Right cardiac atrium (tissue), 5 donors: Measurements from ENCODE around the gene EVA1B. TPM values are rescaled to one million over a fixed set of nuclear protein-coding genes. Genes with fewer than 3 reads are reported as not detected.

Source experiments
- ATAC-seq, 2 donors: fragments of 200-7000 bp; cut with Tn5 transposase; one replicate each; pipeline versions ENCODE4 v1.8.0 to v1.9.1; 2020; ENCODE audit warnings: moderate library complexity in 2 of 2, mild to moderate bottlenecking in 1 of 2
- DNase-seq, 3 donors: peaks; one replicate each; pipeline ENCODE4 v3.0.0-alpha.2; 2020
- H3K27ac ChIP-seq: one replicate; pipeline ENCODE4 v1.5.1; 2013; ENCODE audit warnings: mild to moderate bottlenecking, low read length, control low read depth, moderate library complexity
- H3K27me3 ChIP-seq: one replicate; pipeline ENCODE4 v1.6.1; 2013; ENCODE audit not compliant: control insufficient read depth, insufficient read depth
- H3K4me1 ChIP-seq: one replicate; pipeline ENCODE4 v1.6.1; 2013; ENCODE audit warnings: low read length; ENCODE audit not compliant: control insufficient read depth, insufficient read depth
- H3K4me3 ChIP-seq: one replicate; pipeline ENCODE4 v1.5.1; 2013; ENCODE audit warnings: low read length, control low read depth
- H3K9me3 ChIP-seq: one replicate; pipeline ENCODE4 v1.6.1; 2013; ENCODE audit warnings: low read length; ENCODE audit not compliant: control insufficient read depth
- WGBS: extraction: QIAGEN DNeasy Blood & Tissue Kit; methylation state at CpG from one replicate; pipeline ENCODE4 v1.1.7; 2013; 5-methylcytosine and 5-hydroxymethylcytosine counted together
- intact Hi-C, 4 donors: fragments of 100-400 bp; cut with DNase I; formaldehyde crosslinking; loops; one replicate each; pipeline versions ENCODE4 v1.11.0 to v1.14.0; 2022 to 2023
- polyA plus RNA-seq: library from polyadenylated mRNA; stranded (reverse); fragments of 200-250 nt; gene quantifications from one replicate; pipeline ENCODE4 v1.2.3, GENCODE V29; 2013
- total RNA-seq, 4 donors: library from RNA; stranded (reverse); fragmentation: NEBNext Ultra II Directional; extraction: Animal tissue kit (Norgen Biotek cat#: 25700); gene quantifications; one replicate each; pipeline ENCODE4 v1.2.1, GENCODE V29; 2021
- donor health status: healthy with polysubstance abuse.
- donor health status: DM: no; HTN: yes; CAD: no.
- donor health status: DM: no; HTN: no; CAD: no.
- donor health status: DM: no; HTN: yes; CAD: no; lungs with severe emphysema.
- donor health status: DM: yes; HTN: yes; CAD: no.

EVA1B gene
- total and polyA plus RNA-seq, 5 donors = 11.5 to 17.4 (median 13.5) TPM

GRCh38 chr1:36344395-36344680, 20.9 kb upstream of the EVA1B start:
- 81% methylated on average over 8 of the region's 8 CpGs for WGBS
- intact Hi-C loops = loop anchor here (5.0 kb wide), 1 partner anchor 78 kb away; no protein-coding TSS in a partner anchor
- peaks cover 3% of the 10 kb centered on the region for H3K4me1 ChIP-seq
- DNase-seq (peak in 2 of 3 donors; percentile 15 to 58), ATAC-seq (no peak)
- H3K27ac ChIP-seq = no peak overlapping the region
- no peak overlapping the region for H3K4me3 ChIP-seq
- H3K9me3 ChIP-seq = no peaks in the 10 kb centered on the region
- H3K27me3 ChIP-seq = no peaks in the 10 kb centered on the region

- no peak overlapping the region for H3K4me3 ChIP-seq
- no peak for ATAC-seq
- WGBS = 90% methylated on average over 24 of the region's 24 CpGs
- intact Hi-C loops = loop anchor here (5.0 kb wide), 1 partner anchor 78 kb away; no protein-coding TSS in a partner anchor
- H3K27me3 ChIP-seq = no peaks in the 10 kb centered on the region
- H3K4me1 ChIP-seq = no peaks in the 10 kb centered on the region
- peak in 1 of 3 donors; percentile 19 for DNase-seq
- H3K27ac ChIP-seq = no peak overlapping the region
- H3K9me3 ChIP-seq = no peaks in the 10 kb centered on the region
These were observed 20.4 kb upstream of the EVA1B start for GRCh38 chr1:36343651-36344394.

GRCh38 chr1:36342426-36343185, 19.2 kb upstream of the EVA1B start:
- 77% methylated on average over 10 of the region's 10 CpGs for WGBS
- DNase-seq = peak; percentile 54 to 81 (median 77)
- Histone ChIP-seq H3K27me3 (no peaks in the 10 kb centered on the region), H3K27ac (no peak overlapping the region), H3K9me3 (no peaks in the 10 kb centered on the region), H3K4me3 (no peak overlapping the region), H3K4me1 (no peaks in the 10 kb centered on the region)
- intact Hi-C loops = loop anchor here (5.0 kb wide), 1 partner anchor 80 kb away; no protein-coding TSS in a partner anchor
- ATAC-seq = peak; percentile 58 to 59

GRCh38 chr1:36341626-36342320, 18.3 kb upstream of the EVA1B start:
- no peak overlapping the region for H3K4me3 ChIP-seq
- DNase-seq (peak in 1 of 3 donors; percentile 46), ATAC-seq (no peak)
- 82% methylated on average over 34 of the region's 34 CpGs for WGBS
- H3K27ac ChIP-seq = no peak overlapping the region
- intact Hi-C loops = loop anchor here (5.0 kb wide), 1 partner anchor 81 kb away; no protein-coding TSS in a partner anchor
- H3K27me3 ChIP-seq = no peaks in the 10 kb centered on the region
- no peaks in the 10 kb centered on the region for H3K9me3 ChIP-seq
- H3K4me1 ChIP-seq = no peaks in the 10 kb centered on the region

- Histone ChIP-seq H3K4me1 (no peaks in the 10 kb centered on the region), H3K4me3 (no peak overlapping the region), H3K27ac (no peak overlapping the region), H3K9me3 (no peaks in the 10 kb centered on the region), H3K27me3 (no peaks in the 10 kb centered on the region)
- DNase-seq (peak in 1 of 3 donors; percentile 34), ATAC-seq (no peak)
- 74% methylated on average over 9 of the region's 9 CpGs for WGBS
- intact Hi-C loops = loop anchor here (5.0 kb wide), 1 partner anchor 83 kb away; no protein-coding TSS in a partner anchor
These were observed 16.2 kb upstream of the EVA1B start for GRCh38 chr1:36339615-36340014.

- intact Hi-C loops = no loop called here
- no peaks in the 10 kb centered on the region for H3K27me3 ChIP-seq
- no peak for DNase-seq
- no peak overlapping the region for H3K27ac ChIP-seq
- peak; percentile 3 to 10 for ATAC-seq
- 77% methylated on average over 7 of the region's 7 CpGs for WGBS
- H3K9me3 ChIP-seq = no peaks in the 10 kb centered on the region
- no peaks in the 10 kb centered on the region for H3K4me1 ChIP-seq
- H3K4me3 ChIP-seq = no peak overlapping the region
These were observed 15.8 kb upstream of the EVA1B start for GRCh38 chr1:36339215-36339614.

- H3K4me3 ChIP-seq = no peak overlapping the region
- DNase-seq (peak in 1 of 3 donors; percentile 26), ATAC-seq (no peak)
- H3K27ac ChIP-seq = no peak overlapping the region
- intact Hi-C loops = no loop called here
- no peaks in the 10 kb centered on the region for H3K9me3 ChIP-seq
- 81% methylated on average over 6 of the region's 6 CpGs for WGBS
- no peaks in the 10 kb centered on the region for H3K27me3 ChIP-seq
- H3K4me1 ChIP-seq = no peaks in the 10 kb centered on the region
These were observed 14.4 kb upstream of the EVA1B start for GRCh38 chr1:36337830-36338229.

- Histone ChIP-seq H3K27me3 (no peaks in the 10 kb centered on the region), H3K4me3 (no peak overlapping the region), H3K27ac (no peak overlapping the region), H3K4me1 (peaks cover 7% of the 10 kb centered on the region), H3K9me3 (no peaks in the 10 kb centered on the region)
- 85% methylated on average over 15 of the region's 15 CpGs for WGBS
- DNase-seq = peak in 1 of 3 donors; percentile 11
- no peak for ATAC-seq
- intact Hi-C loops = no loop called here
These were observed 7.5 kb upstream of the EVA1B start for GRCh38 chr1:36330940-36331339.

GRCh38 chr1:36329817-36330216, 6.4 kb upstream of the EVA1B start:
- Histone ChIP-seq H3K27me3 (no peaks in the 10 kb centered on the region), H3K27ac (no peak overlapping the region), H3K4me1 (peaks cover 7% of the 10 kb centered on the region), H3K9me3 (no peaks in the 10 kb centered on the region), H3K4me3 (no peak overlapping the region)
- intact Hi-C loops = no loop called here
- WGBS = 89% methylated on average over 9 of the region's 9 CpGs
- DNase-seq = no peak
- no peak for ATAC-seq

GRCh38 chr1:36328713-36329112, 5.3 kb upstream of the EVA1B start:
- WGBS = 55% methylated on average over 6 of the region's 6 CpGs
- H3K27ac ChIP-seq = no peak overlapping the region
- H3K4me1 ChIP-seq = peaks cover 7% of the 10 kb centered on the region
- H3K27me3 ChIP-seq = no peaks in the 10 kb centered on the region
- H3K9me3 ChIP-seq = no peaks in the 10 kb centered on the region
- ATAC-seq (peak; percentile 55 to 73), DNase-seq (peak; percentile 60 to 79 (median 62))
- intact Hi-C loops = no loop called here
- no peak overlapping the region for H3K4me3 ChIP-seq

GRCh38 chr1:36328088-36328480, 4.6 kb upstream of the EVA1B start:
- WGBS = 88% methylated on average over 6 of the region's 6 CpGs
- Histone ChIP-seq H3K27me3 (no peaks in the 10 kb centered on the region), H3K4me3 (no peak overlapping the region), H3K4me1 (peaks cover 7% of the 10 kb centered on the region), H3K27ac (no peak overlapping the region), H3K9me3 (no peaks in the 10 kb centered on the region)
- intact Hi-C loops = no loop called here
- ATAC-seq = no peak
- DNase-seq = peak in 1 of 3 donors; percentile 25
